ENCODE data around the gene ADPGK.
"Not testable (repeated sequence)": the region's sequence is repeated elsewhere in the genome, so short reads cannot be mapped to it uniquely, and the experiment has no call there.

The ADPGK gene

GRCh38 chr15:72751751-72752455, 31.7 kb downstream of the ADPGK start:
- no peak for DNase-seq (ENCODE audit: low read depth in 1 of 2, low spot score in 1 of 2)

- no peak for DNase-seq (ENCODE audit: low read depth in 1 of 2, low spot score in 1 of 2)
Measured at GRCh38 chr15:72749700-72750099, 33.9 kb downstream of the ADPGK start.

GRCh38 chr15:72740219-72740618, 43.3 kb downstream of the ADPGK start:
- no peak for DNase-seq (ENCODE audit: low read depth in 1 of 2, low spot score in 1 of 2)

- DNase-seq (ENCODE audit: low read depth in 1 of 2, low spot score in 1 of 2), result no peak
Measured at GRCh38 chr15:72737723-72738122, 45.8 kb downstream of the ADPGK start.

- DNase-seq (ENCODE audit: low read depth in 1 of 2, low spot score in 1 of 2), result no peak
Measured at GRCh38 chr15:72737061-72737460, 46.5 kb downstream of the ADPGK start.

GRCh38 chr15:72735111-72735510, 48.4 kb downstream of the ADPGK start:
- DNase-seq (ENCODE audit: low read depth in 1 of 2, low spot score in 1 of 2), result no peak

- DNase-seq (ENCODE audit: low read depth in 1 of 2, low spot score in 1 of 2), result no peak
Measured at GRCh38 chr15:72733941-72734738, 49.4 kb downstream of the ADPGK start.

- DNase-seq (ENCODE audit: low read depth in 1 of 2, low spot score in 1 of 2), result no peak
Measured at GRCh38 chr15:72732516-72732915, 51.0 kb downstream of the ADPGK start.

- no peak for DNase-seq (ENCODE audit: low read depth in 1 of 2, low spot score in 1 of 2)
Measured at GRCh38 chr15:72732086-72732485, 51.5 kb downstream of the ADPGK start.

- no peak for DNase-seq (ENCODE audit: low read depth in 1 of 2, low spot score in 1 of 2)
Measured at GRCh38 chr15:72728821-72729220, 54.7 kb downstream of the ADPGK start.

GRCh38 chr15:72728249-72728648, 55.3 kb downstream of the ADPGK start:
- not testable (repeated sequence) for DNase-seq (ENCODE audit: low read depth in 1 of 2, low spot score in 1 of 2)

- DNase-seq (ENCODE audit: low read depth in 1 of 2, low spot score in 1 of 2), result no peak
Measured at GRCh38 chr15:72727154-72727553, 56.4 kb downstream of the ADPGK start.

- not testable (repeated sequence) for DNase-seq (ENCODE audit: low read depth in 1 of 2, low spot score in 1 of 2)
Measured at GRCh38 chr15:72725851-72726250, 57.7 kb downstream of the ADPGK start.

- no peak for DNase-seq (ENCODE audit: low read depth in 1 of 2, low spot score in 1 of 2)
Measured at GRCh38 chr15:72725446-72725845, 58.1 kb downstream of the ADPGK start.

GRCh38 chr15:72724028-72724427, 59.5 kb downstream of the ADPGK start:
- DNase-seq (ENCODE audit: low read depth in 1 of 2, low spot score in 1 of 2), result no peak

GRCh38 chr15:72722071-72722696, 61.4 kb downstream of the ADPGK start:
- DNase-seq (ENCODE audit: low read depth in 1 of 2, low spot score in 1 of 2), result peak; percentile 35 to 58

GRCh38 chr15:72708551-72709303, 74.8 kb downstream of the ADPGK start:
- not testable (repeated sequence) for DNase-seq (ENCODE audit: low read depth in 1 of 2, low spot score in 1 of 2)

- no peak for DNase-seq (ENCODE audit: low read depth in 1 of 2, low spot score in 1 of 2)
Measured at GRCh38 chr15:72706266-72706665, 77.3 kb downstream of the ADPGK start.

Measured in activated CD4-positive, alpha-beta T cell treated with anti-CD3 and anti-CD28 coated beads, Interleukin-2, amount 50 U/mL, for 24 hours (primary cell).